GM12801 (cell line): ENCODE measurements around the gene C19orf81.

Experiments used
- TF ChIP-seq, protein P1 (sequence below): IDR thresholded peaks from one replicate; pipeline ENCODE4 v1.5.1; 2011; ENCODE audit warnings: control low read depth; ENCODE audit not compliant: insufficient read length; ENCODE audit errors: extremely low read depth

C19orf81 gene

DNA sequence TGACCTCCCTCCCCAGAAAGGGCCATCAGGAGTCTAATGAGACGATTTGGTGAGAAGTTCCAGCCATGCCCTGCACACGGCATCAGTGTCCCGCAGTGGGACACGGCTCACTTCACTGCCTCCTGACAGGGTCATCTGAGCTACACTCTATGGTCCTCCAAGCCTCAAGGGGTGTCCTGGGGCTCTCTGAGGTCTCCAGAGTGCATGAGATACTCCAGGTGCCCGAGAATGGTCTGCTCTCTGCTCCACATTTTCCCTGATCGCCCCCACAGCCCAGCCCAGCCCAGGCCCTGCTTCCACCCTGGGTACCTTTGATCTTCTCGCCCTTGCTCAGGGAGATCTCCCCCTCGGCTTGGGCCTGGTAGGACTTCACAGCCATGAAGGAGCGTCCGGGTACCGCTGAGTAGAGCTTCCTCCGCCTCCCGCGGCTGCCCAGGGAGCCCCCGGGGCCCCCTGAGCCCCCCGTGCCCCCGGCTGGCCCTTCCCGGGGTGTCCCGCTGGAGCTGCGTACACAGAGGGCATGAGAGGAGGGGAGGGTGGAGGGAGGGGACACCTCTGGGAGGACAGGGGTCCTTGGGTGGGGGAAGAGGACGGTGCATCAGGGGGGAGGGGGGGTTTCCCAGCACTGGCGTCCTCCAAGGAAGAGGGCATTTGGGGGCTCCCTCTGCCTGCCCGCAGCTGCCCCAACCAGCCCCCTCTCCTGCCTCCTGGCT lies 53.1 kb downstream of the C19orf81 start:
- TF ChIP-seq, protein P1, sequence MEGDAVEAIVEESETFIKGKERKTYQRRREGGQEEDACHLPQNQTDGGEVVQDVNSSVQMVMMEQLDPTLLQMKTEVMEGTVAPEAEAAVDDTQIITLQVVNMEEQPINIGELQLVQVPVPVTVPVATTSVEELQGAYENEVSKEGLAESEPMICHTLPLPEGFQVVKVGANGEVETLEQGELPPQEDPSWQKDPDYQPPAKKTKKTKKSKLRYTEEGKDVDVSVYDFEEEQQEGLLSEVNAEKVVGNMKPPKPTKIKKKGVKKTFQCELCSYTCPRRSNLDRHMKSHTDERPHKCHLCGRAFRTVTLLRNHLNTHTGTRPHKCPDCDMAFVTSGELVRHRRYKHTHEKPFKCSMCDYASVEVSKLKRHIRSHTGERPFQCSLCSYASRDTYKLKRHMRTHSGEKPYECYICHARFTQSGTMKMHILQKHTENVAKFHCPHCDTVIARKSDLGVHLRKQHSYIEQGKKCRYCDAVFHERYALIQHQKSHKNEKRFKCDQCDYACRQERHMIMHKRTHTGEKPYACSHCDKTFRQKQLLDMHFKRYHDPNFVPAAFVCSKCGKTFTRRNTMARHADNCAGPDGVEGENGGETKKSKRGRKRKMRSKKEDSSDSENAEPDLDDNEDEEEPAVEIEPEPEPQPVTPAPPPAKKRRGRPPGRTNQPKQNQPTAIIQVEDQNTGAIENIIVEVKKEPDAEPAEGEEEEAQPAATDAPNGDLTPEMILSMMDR, result no peak

DNA sequence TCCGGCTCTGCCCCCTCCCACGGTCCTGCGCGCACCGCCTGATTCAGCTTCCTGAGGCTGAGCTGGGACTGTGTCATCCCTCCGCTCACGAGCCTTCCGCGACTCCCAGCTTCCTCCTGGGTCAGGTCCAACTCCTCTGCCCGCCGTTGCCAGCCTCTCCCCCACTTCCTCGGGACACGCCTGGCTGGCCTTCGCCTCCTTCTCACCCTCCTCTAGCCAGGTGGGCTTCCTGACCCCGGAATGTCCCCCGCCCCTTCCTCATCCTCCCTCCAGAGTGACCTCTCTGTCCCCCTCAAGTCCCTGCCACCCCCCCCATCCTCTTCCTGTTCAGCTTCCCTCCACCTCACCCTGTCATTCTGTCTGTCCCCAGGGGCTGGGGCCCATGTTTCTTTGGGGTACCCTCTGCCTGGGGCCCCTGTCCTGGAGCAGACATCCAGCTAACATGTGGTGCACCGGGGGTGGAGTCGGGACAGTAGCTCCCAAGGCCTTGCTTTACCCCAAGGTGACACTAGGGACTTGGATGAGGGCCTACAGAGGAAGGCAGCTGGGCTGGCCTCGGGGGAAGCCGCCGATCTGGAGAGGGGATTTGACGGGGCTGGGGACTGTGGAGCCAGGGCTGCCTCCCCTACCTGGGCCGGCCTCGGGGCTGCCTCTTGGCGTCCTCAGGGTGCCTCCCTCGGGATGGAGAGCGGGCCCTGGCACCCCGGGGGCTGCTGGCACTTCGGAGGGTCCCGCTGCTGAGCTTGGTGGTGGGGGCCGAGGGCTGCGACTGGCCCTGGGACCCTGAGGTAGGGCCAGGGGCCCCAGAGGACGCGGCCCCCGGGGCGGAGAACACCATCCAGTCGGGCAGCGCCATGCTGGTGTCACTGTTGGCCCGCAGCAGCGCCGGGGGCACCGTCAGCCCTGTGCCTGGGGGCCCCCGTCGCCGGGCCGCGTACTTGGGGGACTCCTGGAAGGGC lies 53.9 kb downstream of the C19orf81 start:
- TF ChIP-seq, protein P1, result no peak

DNA sequence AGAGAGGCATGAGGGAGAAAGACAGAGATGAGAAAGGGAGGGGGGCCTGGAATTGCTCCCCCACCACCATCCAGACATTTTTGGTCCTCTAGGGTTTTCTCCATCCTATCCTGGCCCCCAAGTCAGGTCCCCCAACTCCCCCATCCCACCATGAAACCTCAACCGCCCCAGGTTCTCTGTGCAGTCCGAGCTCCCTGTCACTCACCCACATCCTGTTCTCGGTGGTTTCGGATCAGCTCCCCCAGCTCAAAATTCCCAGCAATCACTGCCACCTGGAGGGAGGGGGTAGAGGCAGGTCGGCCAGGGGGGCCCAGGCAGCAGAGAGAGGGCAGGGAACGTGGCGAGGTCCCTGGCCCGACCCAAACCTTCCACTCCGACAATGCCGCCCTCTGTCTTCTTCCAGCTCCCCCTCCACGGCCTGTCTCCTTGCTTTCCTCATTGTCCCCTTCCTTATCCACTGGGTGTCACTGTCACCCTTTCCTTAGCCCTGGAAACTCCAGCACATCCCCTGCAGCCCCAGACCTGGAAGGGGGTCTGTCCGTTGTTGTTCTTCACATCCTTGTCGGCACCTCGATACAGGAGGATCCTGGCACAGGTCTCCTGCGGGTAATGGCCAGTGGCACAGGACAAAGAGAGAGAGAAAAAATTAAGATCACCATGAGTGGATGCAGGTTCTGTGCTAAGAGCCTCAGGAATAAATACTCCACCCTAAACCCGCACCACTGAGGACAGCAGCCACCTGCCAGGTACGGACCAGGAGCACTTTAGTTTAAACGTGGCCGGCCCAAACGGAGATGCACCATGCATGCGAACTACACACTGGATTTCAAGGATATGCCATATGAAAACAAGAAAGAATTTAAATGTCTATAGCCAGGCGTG lies 54.9 kb downstream of the C19orf81 start:
- TF ChIP-seq, protein P1, result no peak

DNA sequence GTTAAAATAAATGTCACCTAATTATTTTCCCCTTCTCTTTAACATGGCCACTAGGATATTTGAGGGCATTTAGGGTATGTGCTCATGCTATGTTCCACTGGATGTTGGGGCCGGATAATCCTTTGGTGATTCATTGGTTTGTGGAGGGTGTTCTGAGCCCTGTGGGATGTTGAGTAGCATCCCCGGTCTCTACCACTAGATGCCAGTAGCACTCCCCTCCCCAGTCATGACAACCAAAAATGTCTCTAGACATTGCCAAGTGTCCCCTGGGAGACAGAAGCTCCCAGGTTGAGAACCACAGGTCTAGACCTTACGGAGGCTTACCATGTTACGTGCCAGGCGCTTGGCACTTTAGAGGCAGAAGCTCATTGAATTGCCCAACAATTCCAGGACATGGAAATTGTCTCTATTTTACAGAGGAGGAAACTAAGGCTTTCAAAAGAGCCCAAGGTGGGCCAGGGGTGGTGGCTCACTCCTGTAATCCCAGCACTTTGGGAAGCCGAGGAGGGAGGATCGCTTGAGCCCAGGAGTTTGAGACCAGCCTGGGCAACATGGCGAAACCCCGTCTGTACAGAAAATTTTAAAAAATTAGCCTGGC lies 56.3 kb downstream of the C19orf81 start:
- TF ChIP-seq, protein P1, result no peak

- TF ChIP-seq, protein P1, result no peak
Measured at GRCh38 chr19:50706387-50706786, 57.1 kb downstream of the C19orf81 start.

GRCh38 chr19:50708179-50708879 lies 59.1 kb downstream of the C19orf81 start:
- TF ChIP-seq, protein P1, result no peak
